ENCODE results near the gene ACTRT2.

GRCh38 chr1:3020263-3020909 is 881 bp upstream of the ACTRT2 start:
- TF ChIP-seq CTCF (IDR thresholded peaks at IDR 0.05) (no peak), POLR2A (IDR thresholded peaks at IDR 0.05) (no peak)
